Immature natural killer cell (primary cell): ENCODE results near the gene RANBP3. TPM values are rescaled to one million over a fixed set of nuclear protein-coding genes. Genes with fewer than 3 reads are reported as not detected.

Experiments
- DNase-seq, 3 donors: peaks; one replicate each; pipeline ENCODE4 v3.0.0; 2022; ENCODE audit warnings: mixed read lengths in 1 of 3
- H3K27ac Mint-ChIP-seq, 6 donors: one replicate each; pipeline ENCODE4 v1.8.0; 2020; ENCODE audit warnings: mixed read lengths in 6 of 6, mild to moderate bottlenecking in 5 of 6, inconsistent platforms in 4 of 6, moderate library complexity in 3 of 6
- H3K27me3 Mint-ChIP-seq, 3 donors: one replicate each; pipeline ENCODE4 v1.8.0; 2020 to 2021; ENCODE audit warnings: low read depth in 3 of 3, mild to moderate bottlenecking in 3 of 3, mixed read lengths in 3 of 3, moderate library complexity in 3 of 3, inconsistent platforms in 1 of 3
- H3K36me3 Mint-ChIP-seq, 3 donors: one replicate each; pipeline ENCODE4 v1.8.0; 2020; ENCODE audit warnings: mixed read lengths in 3 of 3, inconsistent platforms in 2 of 3, mild to moderate bottlenecking in 2 of 3
- H3K4me1 Mint-ChIP-seq, 2 donors: one replicate each; pipeline ENCODE4 v1.8.0; 2020; ENCODE audit warnings: inconsistent platforms in 2 of 2, mild to moderate bottlenecking in 2 of 2, mixed read lengths in 2 of 2, moderate library complexity in 1 of 2
- H3K4me3 Mint-ChIP-seq, 5 donors: one replicate each; pipeline ENCODE4 v1.8.0; 2020; ENCODE audit warnings: mild to moderate bottlenecking in 5 of 5, mixed read lengths in 5 of 5, inconsistent platforms in 3 of 5, moderate library complexity in 3 of 5
- H3K9me3 Mint-ChIP-seq, 6 donors: one replicate each; pipeline ENCODE4 v1.8.0; 2020; ENCODE audit warnings: mild to moderate bottlenecking in 6 of 6, mixed read lengths in 6 of 6, inconsistent platforms in 4 of 6, moderate library complexity in 3 of 6
- polyA plus RNA-seq, 3 donors: library from polyadenylated mRNA; unstranded; fragments of 300-500 nt; fragmentation: Illumina TruSeq; gene quantifications; one replicate each; pipeline ENCODE4 v1.2.3, GENCODE V29; 2021

The RANBP3 gene
- polyA plus RNA-seq, 3 donors from 2014 or later = 3.2 to 14.5 (median 4.4) TPM

DNA sequence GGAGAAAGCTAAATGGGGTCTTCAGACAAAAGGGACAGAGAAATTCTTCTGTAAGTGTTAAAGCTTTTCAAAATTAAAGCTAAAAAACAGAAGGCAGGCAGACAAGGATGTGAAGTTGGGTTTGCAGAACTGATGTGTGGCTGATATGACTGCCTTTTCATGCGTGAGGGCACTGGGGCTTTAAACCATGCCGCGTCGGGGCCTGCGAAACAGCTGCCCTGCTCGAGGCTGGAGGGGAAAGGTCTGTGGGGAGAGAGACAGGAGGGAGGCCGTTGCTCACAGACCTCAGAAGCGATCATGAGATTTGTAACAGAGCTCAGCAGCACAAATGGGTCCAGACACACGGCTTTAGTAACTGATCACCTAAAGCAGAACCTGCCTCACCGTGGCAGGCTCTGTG, 40.4 kb downstream of the RANBP3 start:
- no peak for DNase-seq
- peaks cover 0 to 3% (median 0%) of the 10 kb centered on the region in 6 donors for H3K9me3 Mint-ChIP-seq
- H3K4me1 Mint-ChIP-seq = peaks cover 4 to 16% of the 10 kb centered on the region in 2 donors
- H3K27me3 Mint-ChIP-seq = peaks cover 0 to 6% (median 2%) of the 10 kb centered on the region in 3 donors
- peak overlapping the region in 1 of 6 donors; percentile 51 for H3K27ac Mint-ChIP-seq
- peaks cover 0 to 6% (median 4%) of the 10 kb centered on the region in 3 donors for H3K36me3 Mint-ChIP-seq
- H3K4me3 Mint-ChIP-seq = no peak overlapping the region

DNA sequence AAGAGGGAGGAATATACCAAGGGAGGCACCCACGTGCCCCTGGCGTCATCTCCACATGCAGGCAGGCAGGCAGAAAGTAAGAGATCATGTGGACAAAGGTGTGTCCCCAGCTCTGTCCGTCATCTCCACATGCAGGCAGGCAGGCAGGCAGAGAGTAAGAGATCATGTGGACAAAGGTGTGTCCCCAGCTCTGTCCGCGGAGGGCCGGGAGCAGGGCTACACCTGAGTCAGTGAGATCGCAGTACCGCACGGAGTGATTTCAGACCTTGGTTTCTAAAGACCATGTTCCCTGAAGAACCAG, 41.7 kb downstream of the RANBP3 start:
- H3K4me3 Mint-ChIP-seq = no peak overlapping the region
- H3K27ac Mint-ChIP-seq = no peak overlapping the region
- H3K36me3 Mint-ChIP-seq = peaks cover 0 to 7% (median 4%) of the 10 kb centered on the region in 3 donors
- H3K27me3 Mint-ChIP-seq = peaks cover 0 to 6% (median 2%) of the 10 kb centered on the region in 3 donors
- peaks cover 2 to 11% of the 10 kb centered on the region in 2 donors for H3K4me1 Mint-ChIP-seq
- peaks cover 0 to 3% (median 0%) of the 10 kb centered on the region in 6 donors for H3K9me3 Mint-ChIP-seq
- DNase-seq = no peak

DNA sequence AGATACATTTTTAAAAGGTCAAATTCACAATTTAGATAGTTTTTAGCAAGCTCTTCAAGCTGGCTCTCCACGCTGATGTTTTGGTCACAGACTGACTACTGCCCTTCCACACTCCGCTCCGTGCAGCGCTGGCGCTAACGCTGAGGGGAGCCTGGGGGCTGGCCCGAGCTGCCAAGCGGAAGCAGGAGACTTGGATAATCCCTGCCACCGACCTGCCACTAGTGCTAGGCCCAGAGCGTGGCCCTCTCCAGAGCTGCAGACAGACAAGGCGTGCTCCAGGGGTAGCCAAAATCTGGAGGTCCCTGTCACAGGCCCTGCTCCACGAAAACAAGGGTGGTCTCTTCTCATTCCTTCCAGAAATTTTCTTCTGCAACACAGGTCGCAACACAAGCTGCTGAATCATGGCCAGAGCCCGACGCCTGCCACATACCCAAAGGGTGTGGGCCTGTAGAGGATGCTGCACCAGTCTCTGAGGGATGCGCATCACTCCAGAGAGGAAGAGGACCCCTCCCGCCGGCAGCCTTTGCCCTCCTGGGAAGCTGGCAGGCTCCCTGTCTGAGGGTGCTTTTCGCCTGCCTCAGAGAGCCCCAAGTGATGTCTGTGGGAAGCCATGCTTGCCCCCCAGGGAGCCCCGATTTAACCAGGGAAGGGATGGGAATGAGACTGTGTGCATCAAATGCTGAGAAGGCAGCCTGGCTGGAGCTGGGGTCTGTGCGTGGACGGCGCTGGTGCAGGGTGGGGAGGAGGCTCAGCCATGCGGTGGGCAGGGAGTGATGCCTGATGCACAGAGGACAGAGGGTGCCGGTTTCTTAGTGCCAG, 42.3 kb downstream of the RANBP3 start:
- no peak overlapping the region for H3K27ac Mint-ChIP-seq
- H3K4me1 Mint-ChIP-seq = peaks cover 2 to 11% of the 10 kb centered on the region in 2 donors
- H3K4me3 Mint-ChIP-seq = no peak overlapping the region
- DNase-seq = no peak
- peaks cover 0 to 3% (median 0%) of the 10 kb centered on the region in 6 donors for H3K9me3 Mint-ChIP-seq
- H3K27me3 Mint-ChIP-seq = peaks cover 0 to 2% (median 2%) of the 10 kb centered on the region in 3 donors
- peaks cover 0 to 9% (median 4%) of the 10 kb centered on the region in 3 donors for H3K36me3 Mint-ChIP-seq

DNA sequence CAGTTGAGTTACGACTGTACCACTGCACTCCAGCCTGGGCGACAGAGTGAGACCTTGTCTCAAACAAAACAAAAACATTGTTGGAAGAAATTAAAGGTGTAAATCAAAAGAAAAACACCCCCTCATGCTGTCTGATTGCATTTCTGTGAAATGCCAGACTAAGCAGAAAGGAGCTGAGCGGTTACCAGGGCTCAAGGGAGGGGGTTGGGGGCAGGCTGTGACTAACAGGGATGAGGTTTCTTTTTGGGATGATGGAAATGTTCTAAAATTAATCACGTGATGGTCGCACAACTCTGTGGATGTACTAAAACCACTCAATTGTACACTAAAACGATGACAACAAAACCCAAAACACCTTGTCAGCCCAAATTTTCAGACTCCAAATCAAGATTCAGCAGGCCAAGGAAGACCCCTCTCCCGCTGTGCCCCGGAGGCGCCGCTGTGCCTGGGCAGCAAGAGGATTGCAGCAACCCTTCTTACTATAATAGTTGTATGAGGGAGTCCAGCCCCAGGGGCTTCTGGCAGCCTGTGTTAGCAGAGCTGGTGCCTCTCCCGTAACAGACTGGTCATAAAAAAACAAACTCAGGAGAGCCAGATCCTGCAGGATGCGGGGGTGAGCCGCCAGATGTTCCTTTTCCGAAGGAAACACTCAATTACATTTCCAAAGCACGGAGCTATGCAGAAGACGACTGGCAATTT, 43.0 kb downstream of the RANBP3 start:
- no peak overlapping the region for H3K27ac Mint-ChIP-seq
- peaks cover 0 to 9% (median 4%) of the 10 kb centered on the region in 3 donors for H3K36me3 Mint-ChIP-seq
- peaks cover 2 to 11% of the 10 kb centered on the region in 2 donors for H3K4me1 Mint-ChIP-seq
- H3K27me3 Mint-ChIP-seq = peaks cover 0 to 2% (median 2%) of the 10 kb centered on the region in 3 donors
- DNase-seq = no peak
- H3K4me3 Mint-ChIP-seq = no peak overlapping the region
- peaks cover 0 to 3% (median 0%) of the 10 kb centered on the region in 6 donors for H3K9me3 Mint-ChIP-seq

DNA sequence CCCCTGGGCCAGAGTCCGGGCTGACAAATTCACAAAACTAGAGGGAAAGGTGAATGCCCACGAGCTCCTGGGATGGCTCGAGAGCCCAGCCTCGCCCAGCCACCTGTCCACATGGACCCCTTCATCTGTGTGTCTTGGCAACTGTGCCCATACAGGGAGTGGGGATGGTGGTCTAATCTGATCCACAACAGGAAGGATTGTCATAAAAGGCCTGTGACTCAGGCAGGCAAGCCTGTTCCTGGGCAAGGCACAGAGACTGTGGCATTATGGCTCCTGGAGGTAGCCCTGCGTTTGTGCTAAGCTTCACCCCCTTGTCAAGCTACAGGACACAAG, 43.9 kb downstream of the RANBP3 start:
- Mint-ChIP-seq H3K36me3 (peaks cover 0 to 6% (median 4%) of the 10 kb centered on the region in 3 donors), H3K27ac (no peak overlapping the region), H3K27me3 (peaks cover 0 to 2% (median 2%) of the 10 kb centered on the region in 3 donors), H3K4me1 (peaks cover 0 to 11% of the 10 kb centered on the region in 2 donors), H3K4me3 (no peak overlapping the region), H3K9me3 (peaks cover 0 to 3% (median 0%) of the 10 kb centered on the region in 6 donors)
- DNase-seq = no peak

DNA sequence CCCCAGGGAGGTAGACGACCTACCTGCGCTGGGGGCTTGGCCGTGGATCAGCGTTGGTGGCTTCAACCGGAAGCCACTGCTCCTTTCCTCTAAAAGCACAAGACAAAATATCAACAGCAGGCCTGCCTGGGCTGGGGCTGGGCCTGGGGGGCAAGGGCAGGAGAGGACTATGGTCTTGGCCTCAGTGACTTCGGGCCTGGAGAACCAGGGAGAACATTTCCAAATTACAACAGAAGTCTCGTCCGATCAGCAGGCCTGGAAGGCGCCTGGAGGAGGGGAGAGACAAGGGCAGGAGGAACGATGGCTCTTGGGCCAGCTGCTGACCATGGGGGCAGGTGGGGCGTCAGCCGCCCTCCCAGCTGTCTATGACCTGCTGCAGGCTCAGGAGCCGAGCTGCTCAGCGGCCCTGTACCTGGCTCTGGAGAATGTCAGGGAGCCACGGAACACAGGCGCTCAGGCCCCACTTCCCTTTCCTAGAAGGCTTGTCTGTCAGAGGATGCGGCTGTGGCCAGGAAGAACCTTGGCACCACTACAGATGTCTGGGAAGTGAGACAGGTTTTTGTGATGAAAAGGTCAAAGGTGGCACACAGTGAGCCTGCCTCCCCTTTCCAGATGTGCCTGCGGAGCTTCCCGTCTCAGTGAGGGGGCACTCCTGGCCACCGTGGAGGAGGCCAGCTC, 44.4 kb downstream of the RANBP3 start:
- Mint-ChIP-seq H3K36me3 (peaks cover 0 to 10% (median 4%) of the 10 kb centered on the region in 3 donors), H3K4me3 (no peak overlapping the region), H3K27me3 (peaks cover 0 to 2% (median 2%) of the 10 kb centered on the region in 3 donors), H3K9me3 (peaks cover 0 to 3% (median 0%) of the 10 kb centered on the region in 6 donors), H3K27ac (peak overlapping the region in 1 of 6 donors; percentile 80), H3K4me1 (peaks cover 0 to 11% of the 10 kb centered on the region in 2 donors)
- no peak for DNase-seq

DNA sequence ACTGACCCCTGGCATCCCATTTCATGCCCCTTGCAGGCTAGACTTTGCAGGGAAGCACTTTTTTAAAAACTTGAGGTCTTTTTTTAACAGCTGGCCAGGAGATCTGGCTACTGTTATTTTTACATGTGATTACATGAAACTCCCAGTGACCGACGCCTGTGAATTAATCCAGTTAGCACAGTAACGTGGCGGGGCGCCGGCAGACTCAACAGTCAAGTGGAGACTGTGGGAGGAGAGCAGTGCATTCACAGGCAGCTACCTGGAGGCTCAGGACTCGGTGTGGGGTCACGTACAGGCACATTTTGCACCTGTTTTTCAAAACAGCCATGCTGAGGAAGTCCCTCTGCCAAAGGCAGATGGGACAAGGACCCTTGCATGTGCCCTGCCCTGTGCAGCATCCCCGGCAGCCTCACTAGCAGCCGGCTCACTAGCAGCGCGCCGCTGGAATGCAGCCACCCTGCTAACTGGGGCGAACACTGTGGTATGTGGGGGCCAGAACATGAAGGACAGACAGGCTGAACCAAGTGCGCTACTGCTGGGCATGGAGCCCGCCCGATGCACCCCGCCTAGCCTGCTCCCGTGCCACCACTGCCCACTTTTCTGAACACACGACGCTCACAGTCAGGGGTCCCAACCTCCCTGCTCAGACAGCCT, 45.2 kb downstream of the RANBP3 start:
- no peak overlapping the region for H3K27ac Mint-ChIP-seq
- H3K27me3 Mint-ChIP-seq = peaks cover 0 to 2% (median 2%) of the 10 kb centered on the region in 3 donors
- peaks cover 4 to 18% (median 11%) of the 10 kb centered on the region in 3 donors for H3K36me3 Mint-ChIP-seq
- H3K4me3 Mint-ChIP-seq = no peak overlapping the region
- no peak for DNase-seq
- H3K4me1 Mint-ChIP-seq = peaks cover 0 to 8% of the 10 kb centered on the region in 2 donors
- H3K9me3 Mint-ChIP-seq = peaks cover 0 to 3% (median 0%) of the 10 kb centered on the region in 6 donors

DNA sequence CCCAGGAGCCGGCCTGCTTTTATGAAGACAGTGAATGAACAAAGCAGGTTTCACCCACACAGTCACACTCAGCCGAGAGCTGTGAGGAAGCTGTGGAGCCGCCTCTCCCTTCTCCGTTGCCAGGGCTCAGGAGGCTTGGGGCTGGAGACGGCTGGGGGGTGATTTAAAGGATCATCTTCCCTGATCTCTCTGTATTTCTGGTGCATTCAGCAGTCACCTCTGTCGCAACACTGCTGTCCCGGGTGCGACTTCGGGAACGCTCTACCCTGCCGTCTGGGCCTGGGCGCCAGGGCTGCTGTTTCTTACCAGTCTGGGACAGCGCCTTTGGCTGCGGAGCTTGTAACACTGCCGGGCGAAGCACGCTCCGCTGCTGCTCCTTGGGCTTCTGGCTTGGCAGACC, 45.8 kb downstream of the RANBP3 start:
- no peak for DNase-seq
- Mint-ChIP-seq H3K4me1 (peaks cover 0 to 2% of the 10 kb centered on the region in 2 donors), H3K27me3 (peaks cover 0 to 2% (median 2%) of the 10 kb centered on the region in 3 donors), H3K9me3 (peaks cover 0 to 3% (median 0%) of the 10 kb centered on the region in 6 donors), H3K27ac (no peak overlapping the region), H3K36me3 (peaks cover 4 to 18% (median 12%) of the 10 kb centered on the region in 3 donors), H3K4me3 (no peak overlapping the region)

DNA sequence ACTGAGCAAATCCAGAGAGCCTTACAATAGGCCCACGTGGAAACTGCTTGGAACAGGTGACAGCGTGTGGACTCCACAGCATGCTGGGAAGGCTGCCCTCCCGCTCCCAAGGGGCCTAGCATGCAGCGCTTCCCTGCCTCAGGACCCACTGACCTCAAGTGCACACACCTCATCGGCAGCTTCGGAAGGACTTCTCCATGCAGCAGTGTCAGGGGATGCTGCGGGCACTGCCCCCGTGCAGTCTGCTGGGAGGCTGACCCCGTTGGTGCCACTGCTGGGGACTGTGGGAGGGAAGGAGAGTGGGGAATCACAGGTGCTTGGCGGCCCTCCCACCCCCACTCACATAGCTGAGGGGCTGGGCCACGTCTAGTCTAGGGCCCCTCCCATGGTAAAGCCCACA, 46.7 kb downstream of the RANBP3 start:
- Mint-ChIP-seq H3K4me3 (no peak overlapping the region), H3K36me3 (peaks cover 4 to 18% (median 12%) of the 10 kb centered on the region in 3 donors), H3K27ac (peak overlapping the region in 1 of 6 donors; percentile 46), H3K27me3 (peaks cover 0 to 2% (median 0%) of the 10 kb centered on the region in 3 donors), H3K4me1 (no peaks in the 10 kb centered on the region), H3K9me3 (peaks cover 0 to 3% (median 0%) of the 10 kb centered on the region in 6 donors)
- no peak for DNase-seq

DNA sequence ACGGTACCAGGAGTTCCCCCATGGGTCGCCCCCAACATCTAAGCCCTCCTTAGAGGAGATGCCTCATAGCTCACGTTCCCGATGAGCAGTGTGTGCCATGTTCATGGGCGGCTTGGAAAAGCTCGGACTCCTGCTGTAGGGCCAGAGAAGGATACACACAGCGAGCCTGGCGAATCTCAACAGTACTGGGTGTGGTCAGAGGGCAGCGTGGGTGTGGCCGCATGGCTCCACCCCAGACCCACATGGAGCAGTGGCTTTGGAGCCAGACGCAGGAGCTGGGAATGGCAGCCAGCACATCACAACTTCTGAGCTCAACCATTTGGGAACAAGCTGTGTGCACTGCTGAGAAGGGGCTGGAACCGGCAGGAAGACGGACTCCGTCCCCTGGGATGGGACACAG, 48.3 kb downstream of the RANBP3 start:
- DNase-seq = no peak
- Mint-ChIP-seq H3K27ac (no peak overlapping the region), H3K36me3 (peaks cover 4 to 22% (median 10%) of the 10 kb centered on the region in 3 donors), H3K4me1 (no peaks in the 10 kb centered on the region), H3K4me3 (no peak overlapping the region), H3K9me3 (peaks cover 0 to 3% (median 0%) of the 10 kb centered on the region in 6 donors), H3K27me3 (peaks cover 0 to 2% (median 0%) of the 10 kb centered on the region in 3 donors)

DNA sequence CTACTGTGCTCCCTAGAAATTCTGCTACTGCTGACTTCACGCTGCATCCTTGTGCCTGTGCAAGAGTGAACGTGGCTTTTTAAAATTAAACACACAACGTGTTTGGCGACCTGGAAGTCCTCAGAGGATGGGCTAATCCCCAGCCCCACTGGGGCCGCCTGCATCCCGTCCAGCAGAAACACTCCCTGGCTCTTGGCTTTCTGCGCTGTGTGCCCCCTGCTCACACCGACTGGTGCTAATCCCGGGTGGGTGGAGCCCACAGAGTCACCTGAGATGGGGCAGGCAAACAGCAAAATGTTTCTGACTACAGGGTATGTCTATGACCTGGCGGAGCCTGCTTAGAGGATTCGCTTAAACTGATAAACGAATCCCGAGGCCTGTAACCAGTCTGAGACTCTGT, 48.8 kb downstream of the RANBP3 start:
- DNase-seq = no peak
- Mint-ChIP-seq H3K27ac (no peak overlapping the region), H3K4me1 (no peaks in the 10 kb centered on the region)

DNA sequence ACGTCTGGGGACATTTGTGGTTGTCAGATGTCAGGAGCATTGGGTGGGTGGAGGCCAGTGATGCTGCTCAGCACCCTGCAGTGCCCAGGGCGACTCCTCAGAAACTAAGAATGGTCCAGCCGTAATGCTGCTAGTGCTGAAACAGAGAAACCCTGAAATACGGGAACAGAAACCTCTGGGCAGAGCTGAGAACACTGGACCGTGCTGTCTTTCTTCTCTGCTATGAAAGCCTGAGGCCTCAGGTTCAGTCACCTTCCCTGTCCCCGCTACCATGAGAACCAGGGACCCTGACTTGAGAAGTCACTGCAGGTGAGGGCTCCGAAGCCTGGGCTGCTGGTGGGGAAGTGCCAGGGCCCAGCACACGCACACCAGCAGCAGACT, 50.5 kb downstream of the RANBP3 start:
- no peaks in the 10 kb centered on the region for H3K4me1 Mint-ChIP-seq
- H3K9me3 Mint-ChIP-seq = no peaks in the 10 kb centered on the region
- H3K4me3 Mint-ChIP-seq = no peak overlapping the region
- DNase-seq = no peak
- no peak overlapping the region for H3K27ac Mint-ChIP-seq
- H3K36me3 Mint-ChIP-seq = peaks cover 4 to 27% (median 11%) of the 10 kb centered on the region in 3 donors
- no peaks in the 10 kb centered on the region for H3K27me3 Mint-ChIP-seq

More for the DNA sequence above, 48.8 kb downstream of the RANBP3 start:
- Mint-ChIP-seq H3K9me3 (peaks cover 0 to 3% (median 0%) of the 10 kb centered on the region in 6 donors), H3K4me3 (no peak overlapping the region), H3K36me3 (peaks cover 4 to 24% (median 11%) of the 10 kb centered on the region in 3 donors), H3K27me3 (peaks cover 0 to 2% (median 0%) of the 10 kb centered on the region in 3 donors)
